Measurements from ENCODE around the gene ARHGAP31.
"Not testable (repeated sequence)": the region's sequence is repeated elsewhere in the genome, so short reads cannot be mapped to it uniquely, and the experiment has no call there.

- TF ChIP-seq CTCF (IDR thresholded peaks at IDR 0.05; ENCODE audit: low read depth, low read length, missing input control); GABPA (IDR thresholded peaks at IDR 0.05 in 1 of 2, conservative IDR thresholded peaks at IDR 0.05 in 1 of 2): not testable (repeated sequence)
These were observed 61.4 kb downstream of the ARHGAP31 start for GRCh38 chr3:119355608-119356007.
